ENCODE results near the gene TMEM203. TPM values are rescaled to one million over a fixed set of nuclear protein-coding genes. Genes with fewer than 3 reads are reported as not detected.
A peak's percentile ranks its signal among the peaks of the same experiment; 100 is the strongest.

TMEM203 gene
- total and polyA plus RNA-seq, 2 of the 13 experiments (the other 11 are each of a cell fraction or from before 2014, with no cell fraction given), result 23.4 to 36.7 TPM

GRCh38 chr9:137254624-137255447, 49.4 kb upstream of the TMEM203 start, which contains the start of gene NELFB (continued):
- peak; percentile 70; the same call in 1 of the 2 replicates for TF ChIP-seq TFDP1 (CRISPR knock-in tag; IDR thresholded peaks at IDR 0.05; ENCODE audit: borderline replicate concordance)
- TF ChIP-seq ZNF431 (CRISPR knock-in tag; IDR thresholded peaks at IDR 0.05; ENCODE audit: borderline replicate concordance, low read depth), result no peak
- TF ChIP-seq SMYD3 (CRISPR knock-in tag; IDR thresholded peaks at IDR 0.05), result no peak
- peak; percentile 57; the same call in 1 of the 2 replicates for TF ChIP-seq ZBTB25 (CRISPR knock-in tag; IDR thresholded peaks at IDR 0.05)
- peak; percentile 66; the same call in 1 of the 2 replicates for TF ChIP-seq ARID4A (CRISPR knock-in tag; IDR thresholded peaks at IDR 0.05; ENCODE audit: borderline replicate concordance)
- TF ChIP-seq MLLT10 (CRISPR knock-in tag; IDR thresholded peaks at IDR 0.05), result no peak
- TF ChIP-seq HNRNPLL (IDR thresholded peaks at IDR 0.05; ENCODE audit: low read depth, low read length, poor library complexity, severe bottlenecking), result peak; percentile 55
- no peak for TF ChIP-seq NFAT5 (CRISPR knock-in tag; IDR thresholded peaks at IDR 0.05)
- no peak for TF ChIP-seq ZNF253 (CRISPR knock-in tag; IDR thresholded peaks at IDR 0.05; ENCODE audit: borderline replicate concordance)
- no peak for TF ChIP-seq ZFP36L2 (CRISPR knock-in tag; IDR thresholded peaks at IDR 0.05)
- TF ChIP-seq ZFY (CRISPR knock-in tag; IDR thresholded peaks at IDR 0.05), result peak; percentile 63
- TF ChIP-seq ZSCAN25 (CRISPR knock-in tag; IDR thresholded peaks at IDR 0.05), result no peak; the same call in 1 of the 2 replicates
- TF ChIP-seq E2F1 (CRISPR knock-in tag; IDR thresholded peaks at IDR 0.05), result peak; percentile 90
- no peak for TF ChIP-seq RBAK (CRISPR knock-in tag; IDR thresholded peaks at IDR 0.05)
